Gastrocnemius medialis (tissue), 4 donors: ENCODE results near the gene PDE4C.

ENCODE experiments used
- CTCF ChIP-seq, 5 experiments: fragments of 450-650 bp in 3 of 5; fragments of 200-600 bp in 2 of 5; sonication (generic) in 2 of 5; IDR thresholded peaks in 4 of 5; conservative IDR thresholded peaks in 1 of 5; 1 replicate in 4 of 5; 2 replicates in 1 of 5; pipeline ENCODE4 v1.5.1; 2016 to 2019; ENCODE audit warnings: antibody characterized with exemption in 5 of 5, mild to moderate bottlenecking in 3 of 5, moderate library complexity in 3 of 5
- POLR2A ChIP-seq, 2 donors: fragments of 450-650 bp; IDR thresholded peaks; one replicate each; pipeline ENCODE4 v1.6.1; 2017; ENCODE audit warnings: antibody characterized with exemption in 2 of 2, mild to moderate bottlenecking in 2 of 2, moderate library complexity in 2 of 2

DNA sequence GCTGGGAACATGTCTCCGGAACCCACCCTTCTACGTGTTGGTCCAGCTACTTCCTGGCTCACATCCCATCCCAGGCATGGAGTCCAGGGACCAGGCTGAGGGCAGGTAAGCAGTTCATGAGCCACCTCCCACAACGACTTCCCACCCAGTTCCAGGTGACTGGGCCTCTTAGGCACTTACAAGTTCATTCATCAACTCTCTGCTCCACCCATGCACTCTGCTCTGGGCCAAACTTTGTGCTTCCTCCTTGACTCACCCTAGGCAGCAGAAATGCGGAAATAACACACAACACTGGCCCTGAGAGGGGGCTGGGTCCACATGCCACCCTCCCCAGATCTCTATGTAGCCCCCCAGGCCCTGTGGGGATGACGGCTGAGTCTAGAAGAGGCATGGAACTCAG, 27.5 kb upstream of the PDE4C start:
- TF ChIP-seq CTCF (IDR thresholded peaks at IDR 0.05 in 4 of 5, conservative IDR thresholded peaks at IDR 0.05 in 1 of 5) (no peak), POLR2A (IDR thresholded peaks at IDR 0.05) (no peak)
